ENCODE results near the gene ATP8A1. TPM values are rescaled to one million over a fixed set of nuclear protein-coding genes. Genes with fewer than 3 reads are reported as not detected.

ATP8A1 gene
- total RNA-seq, 1 experiment from 2014 or later, result 2.4 TPM

DNA sequence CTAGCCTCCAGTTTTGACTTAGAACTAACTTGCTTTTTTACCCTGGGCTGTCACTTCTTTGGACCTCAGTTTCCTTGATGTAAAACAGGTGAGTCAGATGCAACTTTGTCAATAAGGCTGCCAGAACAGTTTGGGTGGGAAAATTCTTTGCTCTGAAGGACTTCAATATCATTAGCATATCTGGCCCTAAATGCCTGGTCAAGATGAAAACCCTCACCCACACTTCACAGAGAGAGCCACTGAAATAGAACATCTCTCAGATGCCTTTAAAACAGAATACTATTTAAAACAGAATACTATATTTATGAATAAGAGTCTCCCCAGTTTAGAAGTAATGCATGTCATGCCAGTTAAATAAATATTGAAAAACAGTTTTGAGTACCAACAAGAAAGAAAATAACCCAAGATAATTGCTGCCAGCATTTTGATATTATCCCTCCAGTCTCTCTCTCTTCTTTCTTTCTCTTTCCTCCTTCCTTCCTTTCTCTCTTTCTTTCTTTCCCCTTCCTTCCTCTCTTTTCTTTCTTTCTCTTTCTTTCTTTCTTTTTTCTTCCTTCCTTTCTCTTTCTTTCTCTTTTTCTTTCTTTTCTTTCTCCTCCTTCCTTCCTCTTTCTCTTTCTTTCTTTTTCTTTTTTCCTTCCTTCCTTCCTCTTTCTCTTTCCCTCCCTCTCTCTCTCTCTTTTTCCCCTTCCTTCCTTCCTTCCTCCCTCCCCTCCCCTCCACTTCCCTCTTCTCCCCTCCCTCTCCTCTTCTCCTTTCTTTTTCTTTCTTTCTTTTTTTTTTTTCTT, 292.4 kb downstream of the ATP8A1 start:
- DNase-seq (ENCODE audit: low spot score), result no peak

DNA sequence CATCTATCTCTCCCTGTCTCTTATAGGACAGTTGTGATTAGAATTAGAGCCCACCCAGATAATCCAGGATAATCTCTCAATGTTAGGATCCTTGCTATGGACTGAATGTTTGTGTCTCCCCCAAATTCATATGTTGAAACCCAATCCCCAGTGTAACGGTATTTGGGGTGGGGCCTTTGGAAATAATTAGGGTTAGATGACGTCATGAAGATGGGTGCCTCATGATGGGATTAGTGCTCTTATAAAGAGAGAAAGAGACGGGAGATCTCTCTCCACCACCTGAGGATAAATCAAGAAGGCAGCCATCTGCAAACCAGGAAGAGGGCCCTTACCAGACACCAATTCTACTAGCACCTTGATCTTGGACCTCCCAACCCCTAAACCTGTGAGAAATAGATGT, 293.3 kb downstream of the ATP8A1 start:
- DNase-seq (ENCODE audit: low spot score), result no peak

DNA sequence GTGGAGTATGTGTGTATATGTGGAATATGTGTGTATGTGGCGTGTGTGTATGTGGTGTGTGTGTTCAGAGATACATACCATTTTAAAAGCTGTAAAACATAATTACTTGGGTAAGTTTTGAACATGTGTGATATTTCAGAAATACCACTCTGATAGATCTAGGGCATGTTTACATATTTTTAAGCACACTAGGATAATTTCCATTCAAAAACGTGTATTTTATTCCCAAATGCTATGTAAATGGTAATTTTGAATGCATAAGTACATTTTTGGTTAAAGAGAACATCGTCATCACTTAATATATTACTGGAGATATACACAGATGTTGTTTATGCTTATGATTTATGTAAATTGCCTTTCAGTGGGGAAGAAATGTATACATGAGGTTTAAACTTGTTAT, 294.3 kb downstream of the ATP8A1 start:
- no peak for DNase-seq (ENCODE audit: low spot score)

DNA sequence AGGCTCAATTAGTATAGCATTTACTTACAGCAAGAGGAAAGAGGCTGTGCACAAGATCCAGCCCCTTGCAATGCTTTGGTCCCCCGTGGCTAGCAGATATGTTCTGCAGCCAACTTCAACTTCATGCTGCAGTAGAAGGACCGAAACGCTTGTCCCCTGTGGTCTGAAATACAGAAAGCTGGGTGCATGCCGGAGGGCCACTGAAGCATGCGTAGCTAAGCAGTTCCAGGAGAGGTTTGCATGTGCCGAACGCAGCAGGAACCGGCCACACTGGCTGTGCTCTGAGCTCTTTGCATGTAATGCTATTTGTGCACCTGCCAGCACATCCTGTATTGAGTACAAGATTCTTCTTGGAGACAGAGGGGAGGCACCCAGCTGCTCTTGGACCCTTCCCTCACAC, 295.4 kb downstream of the ATP8A1 start:
- no peak for DNase-seq (ENCODE audit: low spot score)

DNA sequence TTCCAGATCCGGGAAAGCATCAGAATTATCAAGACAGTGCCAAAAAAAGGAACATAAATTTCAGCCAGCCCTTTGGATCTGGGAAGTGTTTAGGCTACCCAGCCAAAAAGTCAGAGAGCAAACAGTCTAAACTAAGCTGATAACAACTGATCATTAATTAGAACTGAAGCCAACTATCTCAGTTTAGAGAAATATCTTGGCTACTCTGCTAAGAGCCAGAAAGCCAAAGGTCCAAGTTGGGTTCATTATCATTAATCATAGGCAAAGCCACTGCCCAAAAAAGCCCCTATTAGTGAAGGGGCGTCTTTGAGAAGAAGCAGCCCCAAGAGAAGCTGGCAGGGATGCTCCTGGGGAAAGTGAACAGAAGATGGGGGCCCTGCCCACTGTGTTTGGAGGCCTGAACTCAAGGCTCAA, 296.6 kb downstream of the ATP8A1 start:
- no peak for DNase-seq (ENCODE audit: low spot score)

DNA sequence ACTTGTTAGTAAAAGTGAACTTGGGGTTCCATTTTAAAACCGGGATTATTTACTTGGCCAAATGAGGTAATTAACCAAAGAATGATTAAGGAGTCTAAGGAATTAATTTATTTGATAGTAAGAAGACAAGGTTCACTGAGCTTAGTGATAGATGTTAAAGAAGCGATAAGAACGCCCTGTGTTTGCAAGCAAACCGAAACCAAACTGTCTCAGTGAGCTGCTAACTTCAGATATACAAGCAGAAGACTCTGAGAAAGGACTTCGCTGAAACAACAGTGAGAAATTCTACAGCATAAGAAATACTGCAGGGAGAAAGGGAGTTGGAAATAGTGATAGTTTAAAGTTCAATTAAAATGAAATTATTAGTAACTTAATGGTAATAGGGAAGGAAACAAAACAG, 297.2 kb downstream of the ATP8A1 start:
- no peak for DNase-seq (ENCODE audit: low spot score)

Other genes starting within 250 kb of the ATP8A1 start
- gene GRXCR1, start 235.6 kb upstream of the ATP8A1 start, total RNA-seq (2014; rRNA removed; shearing (Covaris generic)), result not detected in 2 replicates

Measured in H4 (cell line).